Fibroblast of the aortic adventitia (primary cell): ENCODE measurements around the gene DDX49. TPM values are rescaled to one million over a fixed set of nuclear protein-coding genes. Genes with fewer than 3 reads are reported as not detected.

Experiments used
- DNase-seq: peaks from one replicate; pipeline ENCODE4 v3.0.0-alpha.2; 2010; ENCODE audit warnings: low read depth
- H3K4me3 ChIP-seq: 2 replicates; pipeline ENCODE4 v1.5.1; 2011; ENCODE audit warnings: low read depth, mild to moderate bottlenecking, control low read depth, low read length, moderate library complexity
- CTCF ChIP-seq: IDR thresholded peaks from 2 replicates; pipeline ENCODE4 v1.5.1; 2011; ENCODE audit warnings: mild to moderate bottlenecking, low read length, control low read depth, inconsistent platforms; ENCODE audit not compliant: insufficient read depth
- total RNA-seq: library from RNA; depleted of rRNA; stranded (reverse); fragments of >200 nt; gene quantifications from 2 replicates; pipeline ENCODE4 v1.2.3, GENCODE V29; 2012; ENCODE audit warnings: low replicate concordance

DDX49 gene
- total RNA-seq, 1 donor = 42.1 TPM

GRCh38 chr19:18945297-18945696 is 25.8 kb downstream of the DDX49 start:
- no peak for DNase-seq
- TF ChIP-seq CTCF = no peak
- no peak overlapping the region for H3K4me3 ChIP-seq

- H3K4me3 ChIP-seq = no peak overlapping the region
- no peak for TF ChIP-seq CTCF
- no peak for DNase-seq
These were observed 26.8 kb downstream of the DDX49 start for GRCh38 chr19:18946335-18946734.

GRCh38 chr19:18946918-18947317 is 27.4 kb downstream of the DDX49 start:
- TF ChIP-seq CTCF = no peak
- DNase-seq = no peak
- H3K4me3 ChIP-seq = no peak overlapping the region

- TF ChIP-seq CTCF = no peak
- DNase-seq = no peak
- no peak overlapping the region for H3K4me3 ChIP-seq
These were observed 28.8 kb downstream of the DDX49 start for GRCh38 chr19:18948075-18948975.

- DNase-seq = no peak
These were observed 29.5 kb downstream of the DDX49 start for GRCh38 chr19:18948976-18949356.

GRCh38 chr19:18949858-18950257 is 30.3 kb downstream of the DDX49 start:
- DNase-seq = no peak
- H3K4me3 ChIP-seq = no peak overlapping the region
- TF ChIP-seq CTCF = no peak

More at GRCh38 chr19:18948976-18949356, 29.5 kb downstream of the DDX49 start:
- no peak overlapping the region for H3K4me3 ChIP-seq
- no peak for TF ChIP-seq CTCF
